ENCODE data around the gene STYX. TPM values are rescaled to one million over a fixed set of nuclear protein-coding genes. Genes with fewer than 3 reads are reported as not detected.
"Not testable (repeated sequence)": the region's sequence is repeated elsewhere in the genome, so short reads cannot be mapped to it uniquely, and the experiment has no call there.

Gene STYX
- total RNA-seq, 1 donor from 2014 or later: 29.8 TPM

DNA sequence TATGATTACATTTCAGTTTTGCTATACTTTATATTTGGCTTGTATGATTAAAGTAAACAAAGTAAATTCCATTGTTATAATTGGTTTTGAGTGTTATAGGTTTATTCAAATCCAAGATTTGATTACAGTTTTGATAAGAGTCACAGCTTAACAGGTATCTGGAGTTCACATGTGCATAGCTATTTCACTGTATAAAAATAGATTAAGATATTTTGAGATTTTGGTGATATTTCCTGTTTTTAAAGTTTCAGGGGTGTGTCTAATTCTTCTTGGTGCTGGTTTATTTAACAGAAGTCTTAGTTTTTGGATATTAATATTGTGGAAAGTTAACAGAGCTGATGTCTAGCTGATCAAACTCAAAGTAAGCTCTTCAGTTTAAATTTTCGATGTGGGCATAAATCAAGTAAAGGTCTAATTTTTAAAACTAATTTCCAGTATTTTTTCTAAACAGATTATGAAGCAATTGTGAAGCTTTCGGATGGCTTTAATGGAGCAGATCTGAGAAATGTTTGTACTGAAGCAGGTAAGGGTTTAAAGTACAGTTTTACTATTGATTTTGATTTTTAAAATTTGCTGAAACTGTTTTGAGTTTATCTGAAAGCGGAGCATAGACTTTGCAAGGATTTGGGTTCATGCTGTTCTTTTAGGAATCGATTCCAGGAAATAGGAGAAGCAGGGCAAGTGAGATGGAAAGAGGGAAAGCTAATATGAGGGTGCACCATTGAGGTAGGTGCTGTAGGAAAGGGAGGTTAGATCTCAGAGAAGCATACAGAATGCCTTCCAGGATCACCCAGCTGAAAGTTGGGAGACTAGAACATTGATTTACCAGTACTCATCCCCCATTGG lies 6.2 kb upstream of the STYX start:
- FAIRE-seq (no peak), DNase-seq (ENCODE audit: low spot score in 2 of 2) (no peak)

DNA sequence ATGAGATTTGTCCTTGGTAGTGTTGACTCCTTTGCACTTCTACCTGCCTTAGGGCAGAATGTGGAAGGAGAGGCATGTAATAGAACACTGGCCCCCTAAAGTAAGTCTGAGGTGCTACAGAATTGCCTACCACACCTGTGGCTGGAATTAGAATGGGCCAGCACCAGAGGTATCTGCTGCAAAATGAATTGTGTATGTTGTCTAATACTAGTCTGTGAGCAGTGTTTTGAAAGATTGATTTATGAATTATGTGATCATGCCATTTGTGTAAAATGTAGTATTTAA lies 5.7 kb upstream of the STYX start:
- DNase-seq (ENCODE audit: low spot score in 2 of 2) (no peak), FAIRE-seq (no peak)

DNA sequence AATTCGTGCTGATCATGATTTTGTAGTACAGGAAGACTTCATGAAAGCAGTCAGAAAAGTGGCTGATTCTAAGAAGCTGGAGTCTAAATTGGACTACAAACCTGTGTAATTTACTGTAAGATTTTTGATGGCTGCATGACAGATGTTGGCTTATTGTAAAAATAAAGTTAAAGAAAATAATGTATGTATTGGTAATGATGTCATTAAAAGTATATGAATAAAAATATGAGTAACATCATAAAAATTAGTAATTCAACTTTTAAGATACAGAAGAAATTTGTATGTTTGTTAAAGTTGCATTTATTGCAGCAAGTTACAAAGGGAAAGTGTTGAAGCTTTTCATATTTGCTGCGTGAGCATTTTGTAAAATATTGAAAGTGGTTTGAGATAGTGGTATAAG lies 2.5 kb upstream of the STYX start:
- not testable (repeated sequence) for DNase-seq (ENCODE audit: low spot score in 2 of 2)
- FAIRE-seq: peak; percentile 39

DNA sequence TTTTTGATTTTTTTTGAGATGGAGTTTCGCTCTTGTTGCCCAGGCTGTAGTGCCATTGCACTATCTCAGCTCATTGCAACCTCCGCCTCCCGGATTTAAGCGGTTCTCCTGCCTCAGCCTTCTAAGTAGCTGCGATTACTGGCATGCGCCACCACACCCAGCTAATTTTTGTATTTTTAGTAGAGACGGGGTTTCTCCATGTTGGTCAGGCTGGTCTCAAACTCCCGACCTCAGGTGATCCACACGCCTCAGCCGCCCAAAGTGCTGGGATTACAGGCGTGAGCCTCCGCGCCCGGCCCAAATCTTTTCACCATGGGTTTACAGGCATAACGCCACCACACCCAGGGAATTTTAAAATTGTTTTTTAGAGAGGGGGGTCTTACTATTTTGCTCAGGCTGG lies 931 bp upstream of the STYX start:
- not testable (repeated sequence) for FAIRE-seq

DNA sequence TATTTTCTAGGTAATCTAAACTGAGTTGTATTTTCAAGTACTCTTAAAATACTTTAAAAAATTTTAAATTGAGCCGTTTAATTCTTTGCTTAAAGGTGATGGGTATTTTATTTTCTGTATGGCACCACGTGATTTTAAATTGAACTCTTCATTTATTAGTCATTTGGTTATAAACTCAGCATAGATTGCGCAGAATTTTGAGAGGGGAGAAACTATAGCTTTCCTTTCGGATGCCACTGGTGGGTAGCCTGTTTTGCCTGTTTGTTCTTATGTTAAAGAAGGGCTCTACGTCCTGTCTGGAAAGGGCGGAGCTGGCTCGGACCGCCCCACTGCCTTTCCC lies 411 bp upstream of the STYX start:
- DNase-seq (ENCODE audit: low spot score in 2 of 2) (no peak), FAIRE-seq (no peak)

More for the DNA sequence above, 931 bp upstream of the STYX start:
- not testable (repeated sequence) for DNase-seq (ENCODE audit: low spot score in 2 of 2)

DNA sequence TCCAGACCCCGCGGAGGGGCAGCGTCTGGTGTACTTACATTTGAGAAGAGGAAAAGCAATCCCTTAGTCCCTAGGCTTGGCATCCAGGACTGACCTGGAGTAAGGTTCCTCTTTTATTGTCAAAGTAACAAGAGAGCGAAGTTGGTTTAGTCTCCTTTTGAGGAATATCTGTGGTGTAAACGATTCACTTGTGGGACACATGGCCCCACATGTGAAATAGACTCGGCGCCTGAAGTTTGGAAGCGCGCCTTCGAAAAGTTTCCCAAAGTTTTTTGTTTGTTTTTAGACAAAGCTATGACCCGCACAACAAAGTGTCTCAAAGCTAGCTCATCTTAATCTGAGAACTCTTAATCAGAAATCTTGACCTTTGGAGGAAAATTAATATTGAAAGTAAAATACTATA lies 744 bp downstream of the STYX start:
- FAIRE-seq: no peak
- peak in 1 of 2 donors; percentile 7 for DNase-seq (ENCODE audit: low spot score in 2 of 2)

DNA sequence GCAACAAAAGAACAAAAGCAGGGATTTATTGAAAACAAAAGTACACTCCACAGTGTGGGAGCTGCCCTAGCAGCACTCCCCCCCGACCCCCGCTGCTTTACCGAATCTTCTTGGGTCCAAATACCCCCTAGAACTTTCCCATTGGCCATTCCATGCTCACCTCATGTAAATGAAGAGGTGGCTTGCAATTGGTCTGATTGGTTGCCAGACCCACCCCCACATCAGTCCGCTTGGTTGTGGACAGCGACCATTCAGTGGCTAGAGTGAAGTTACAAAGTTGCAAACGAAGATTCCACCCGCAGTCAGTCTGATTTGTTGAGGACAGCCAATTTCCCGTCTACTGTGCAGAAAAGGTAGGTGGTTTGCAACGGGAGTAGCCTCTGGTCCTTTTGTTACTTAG lies 3.9 kb downstream of the STYX start:
- DNase-seq (ENCODE audit: low spot score in 2 of 2) (no peak), FAIRE-seq (no peak)

DNA sequence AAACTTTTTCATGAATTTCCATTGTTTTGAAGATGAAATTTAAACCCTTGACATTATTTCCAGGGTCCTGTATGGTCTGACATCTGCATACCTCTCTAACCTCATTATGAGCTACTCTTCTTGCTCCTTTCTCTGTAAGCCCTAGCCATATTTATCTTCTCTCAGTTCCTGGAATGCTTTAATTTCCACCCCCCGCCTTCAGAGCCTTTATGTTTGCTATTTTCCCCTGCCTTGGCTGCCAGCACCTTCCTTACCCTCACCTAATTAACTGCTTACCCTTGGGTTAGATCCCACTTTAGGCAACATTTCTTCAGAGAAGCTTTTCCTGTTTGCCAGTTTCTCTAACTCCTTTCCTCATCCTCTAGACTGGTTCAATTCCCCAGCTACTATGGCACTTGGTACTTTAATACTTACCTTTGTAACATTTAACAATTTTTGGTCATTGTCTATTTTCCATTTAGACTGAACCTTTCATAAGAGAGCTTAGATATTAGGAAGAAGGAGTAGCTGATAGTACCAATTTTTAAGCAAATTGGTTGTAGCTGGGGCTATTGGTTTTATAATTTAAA lies 6.0 kb downstream of the STYX start:
- FAIRE-seq: no peak
- DNase-seq (ENCODE audit: low spot score in 2 of 2): no peak

DNA sequence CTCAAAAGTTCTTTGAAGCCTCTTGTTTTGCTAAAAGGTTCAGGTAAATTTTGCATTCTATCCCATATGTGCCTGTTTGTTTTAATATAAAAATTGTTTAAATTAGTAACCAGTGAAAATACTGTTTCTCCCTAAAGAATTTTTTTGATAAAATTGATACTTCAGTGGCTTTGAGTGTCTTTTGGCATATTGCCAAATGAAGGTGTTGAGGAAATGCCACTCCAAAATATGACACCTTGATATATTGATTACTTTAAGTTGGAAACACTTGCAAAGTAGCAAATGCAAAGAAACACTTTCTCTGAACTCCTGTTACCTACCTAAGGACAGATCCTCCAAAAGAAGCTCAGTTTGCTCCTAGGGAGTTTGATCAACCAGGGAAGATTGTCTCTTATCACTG lies 8.4 kb downstream of the STYX start:
- no peak for FAIRE-seq

DNA sequence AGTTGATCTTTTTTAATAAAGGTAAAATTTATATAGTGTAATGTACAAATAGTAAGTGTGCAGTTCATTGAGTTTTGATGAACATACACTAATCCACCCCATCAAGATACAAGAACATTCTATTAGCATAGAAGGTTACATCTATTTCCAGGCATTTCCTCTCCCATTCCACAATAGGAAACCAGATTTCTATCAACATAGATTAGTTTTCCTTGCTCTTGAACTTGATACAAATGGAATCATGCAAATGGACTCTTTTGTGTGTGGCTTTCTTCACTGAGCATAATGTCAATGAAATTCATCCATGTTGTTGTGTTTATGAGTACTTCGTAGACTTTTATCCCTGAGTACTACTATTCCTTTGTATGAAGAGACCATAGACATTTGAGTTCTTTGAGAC lies 10.8 kb downstream of the STYX start:
- DNase-seq (ENCODE audit: low spot score in 2 of 2): no peak
- no peak for FAIRE-seq

More for the DNA sequence above, 8.4 kb downstream of the STYX start:
- DNase-seq (ENCODE audit: low spot score in 2 of 2): no peak

DNA sequence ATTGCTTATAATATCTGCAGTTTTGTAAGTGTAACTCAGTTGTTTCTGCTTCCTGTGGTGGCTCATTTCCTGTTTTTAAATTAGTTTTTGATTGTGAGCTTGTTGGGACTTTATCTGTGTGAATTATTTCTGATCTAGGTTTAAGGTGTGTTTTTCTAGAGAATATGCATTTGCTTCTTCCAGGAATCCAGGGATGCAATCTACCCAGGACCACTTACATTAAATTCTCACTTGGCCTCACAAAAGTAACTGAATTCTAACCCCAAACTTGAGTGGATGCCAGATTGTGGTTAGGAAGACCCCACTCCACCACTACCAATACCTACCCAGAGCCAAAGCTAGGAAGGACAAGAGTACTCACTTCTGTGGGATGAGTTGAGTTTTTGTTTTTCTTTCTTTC lies 11.9 kb downstream of the STYX start:
- DNase-seq (ENCODE audit: low spot score in 2 of 2) (no peak), FAIRE-seq (no peak)

DNA sequence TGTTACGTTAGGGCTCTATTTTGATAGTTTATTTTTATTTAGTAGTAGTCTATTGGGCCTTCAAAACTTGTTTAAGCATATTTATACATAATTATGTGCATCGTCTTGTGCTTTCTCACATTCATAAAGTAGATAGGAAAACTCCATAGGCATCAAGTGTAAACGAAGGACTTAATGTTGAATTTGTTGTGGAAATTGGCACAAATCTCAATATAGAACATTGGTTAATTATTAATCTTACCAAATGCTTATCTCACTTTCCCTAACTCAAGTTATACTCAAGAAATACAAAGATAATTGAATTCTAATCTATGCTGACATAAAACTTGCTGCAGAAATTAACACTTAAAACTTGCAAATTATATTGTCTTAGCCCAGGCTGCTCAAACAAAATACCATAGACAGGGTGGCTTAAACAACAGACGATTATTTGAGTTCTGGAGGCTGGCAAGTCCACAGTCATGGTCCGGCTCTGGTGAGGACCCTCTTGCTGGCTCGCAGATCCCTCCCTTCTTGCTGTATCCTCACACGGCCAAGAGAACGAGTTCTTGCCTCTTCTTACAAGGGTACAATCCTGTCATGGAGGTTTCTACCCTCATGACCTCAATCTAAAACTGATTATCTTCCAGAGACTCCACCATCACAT lies 18.8 kb downstream of the STYX start:
- no peak for DNase-seq (ENCODE audit: low spot score in 2 of 2)

DNA sequence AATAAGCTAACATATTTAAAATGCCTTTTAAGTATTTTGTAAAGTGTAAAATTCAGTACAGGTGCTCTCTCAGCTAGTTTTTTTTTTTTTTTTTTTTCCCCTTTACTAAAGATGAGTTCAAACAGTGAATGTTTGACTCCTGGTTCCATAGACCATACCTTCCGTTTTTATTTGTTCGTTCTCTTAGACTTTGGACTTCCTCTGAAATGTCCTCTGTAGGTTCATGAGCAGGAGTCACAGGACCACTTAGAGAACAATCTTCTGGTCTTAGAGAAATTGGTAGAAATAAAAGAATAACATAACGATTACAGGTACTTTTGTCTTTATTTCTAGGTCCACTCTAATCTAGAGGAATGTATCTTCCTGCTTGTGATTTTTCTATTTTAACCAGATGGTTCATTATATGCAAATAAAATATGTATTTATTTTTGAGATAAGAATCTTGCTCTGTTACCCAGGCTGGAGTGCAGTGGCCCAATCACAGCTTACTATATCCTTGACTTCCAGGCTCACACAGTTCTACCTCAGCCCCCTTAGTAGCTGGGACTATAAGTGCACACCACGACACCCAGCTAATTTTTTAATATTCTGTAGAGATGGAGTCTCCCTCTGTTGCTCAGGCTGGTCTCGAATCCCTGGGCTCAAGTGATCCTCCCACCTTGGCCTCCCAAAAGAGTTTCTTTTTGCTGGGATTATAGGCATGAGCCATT lies 25.8 kb downstream of the STYX start:
- no peak for DNase-seq (ENCODE audit: low spot score in 2 of 2)
- no peak for FAIRE-seq

More for the DNA sequence above, 18.8 kb downstream of the STYX start:
- FAIRE-seq: no peak

DNA sequence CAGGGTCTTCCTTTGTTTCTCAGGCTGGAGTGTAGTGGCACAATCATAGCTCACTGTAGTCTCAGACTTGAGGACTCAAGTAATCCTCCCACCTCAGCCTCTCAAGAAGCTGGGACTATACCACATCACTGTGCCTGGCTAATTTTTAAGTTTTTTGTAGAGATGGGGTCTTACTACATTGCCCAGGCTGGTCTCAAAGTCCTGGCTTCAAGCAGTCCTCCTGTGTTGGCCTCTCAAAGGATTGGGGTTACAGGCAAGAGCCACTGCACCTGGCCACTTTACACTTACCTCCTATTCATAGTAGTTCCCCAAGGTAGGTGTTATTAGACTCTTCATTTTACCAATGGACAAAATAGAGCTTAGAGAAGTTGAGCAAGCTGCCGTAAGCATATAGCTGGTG lies 29.2 kb downstream of the STYX start:
- no peak for FAIRE-seq
- no peak for DNase-seq (ENCODE audit: low spot score in 2 of 2)

DNA sequence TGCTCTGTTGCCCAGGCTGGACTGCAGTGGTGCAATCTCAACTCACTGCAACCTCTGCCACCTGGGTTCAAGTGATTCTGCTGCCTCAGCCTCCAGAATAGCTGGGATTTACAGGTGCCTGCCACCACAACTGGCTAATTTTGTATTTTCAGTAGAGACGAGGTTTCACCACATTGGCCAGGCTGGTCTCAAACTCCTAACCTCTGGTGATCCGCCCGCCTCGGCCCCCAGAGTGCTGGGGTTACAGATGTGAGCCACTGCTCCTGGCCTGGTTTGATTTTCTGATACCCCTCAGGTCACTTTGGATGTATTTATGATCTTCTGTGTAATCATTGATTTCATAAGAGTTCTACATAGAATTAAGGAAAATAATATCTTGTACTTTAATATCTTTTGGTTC lies 33.0 kb downstream of the STYX start:
- DNase-seq (ENCODE audit: low spot score in 2 of 2); FAIRE-seq: not testable (repeated sequence)

DNA sequence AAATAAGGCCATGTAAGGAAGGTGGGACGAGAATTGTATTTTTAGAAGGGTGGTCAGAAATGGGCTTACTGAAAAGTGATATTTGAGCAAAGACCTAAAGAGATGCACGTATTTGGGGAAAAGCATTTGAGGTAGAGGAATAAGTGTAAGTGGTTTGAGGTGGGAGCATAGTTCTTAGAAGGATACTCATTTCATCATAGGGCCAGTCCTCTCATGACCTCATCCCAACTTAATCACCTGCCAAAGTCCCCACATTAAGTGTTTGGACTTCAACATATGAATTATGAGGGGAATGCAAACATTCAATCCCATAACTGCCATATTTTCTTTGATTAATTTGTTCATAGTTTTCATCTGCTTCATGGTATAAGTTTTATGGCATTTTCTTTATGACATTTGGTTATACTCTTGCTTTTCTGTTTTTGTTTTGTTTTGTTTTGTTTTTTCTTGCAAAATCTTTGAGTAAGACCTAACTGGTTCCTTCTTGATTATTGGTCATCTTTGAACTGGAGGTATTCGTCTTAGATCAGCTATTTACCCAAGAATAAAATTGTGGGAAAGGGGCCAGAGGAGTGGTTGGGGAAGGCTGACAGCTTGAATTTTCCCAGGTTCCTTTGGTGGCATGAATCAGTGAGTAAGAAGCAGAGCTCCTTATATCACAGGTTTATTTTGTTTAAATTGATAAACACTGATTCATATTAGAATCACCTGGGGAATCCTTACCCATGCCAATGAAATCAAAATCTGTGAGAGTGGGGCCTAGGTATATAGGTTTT lies 37.3 kb downstream of the STYX start:
- no peak for FAIRE-seq
- no peak for DNase-seq (ENCODE audit: low spot score in 2 of 2)

DNA sequence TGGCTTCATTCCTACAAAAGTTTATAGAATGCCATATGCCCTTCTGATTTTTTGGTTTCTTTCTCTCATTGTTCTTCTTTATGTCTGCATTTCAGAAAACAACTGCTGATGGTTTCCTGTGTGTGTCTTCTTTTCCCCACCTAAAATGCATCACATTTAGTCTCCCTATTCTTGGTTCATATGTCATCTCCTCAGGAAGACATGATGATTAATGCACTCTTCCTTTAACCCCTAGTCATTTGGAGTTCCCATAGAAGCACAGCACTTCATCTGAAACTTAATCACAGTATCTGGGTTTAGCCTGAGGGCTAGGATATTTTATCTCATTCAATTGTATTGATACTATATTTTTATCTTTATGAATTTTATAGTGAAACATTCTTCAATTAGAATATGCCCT lies 39.9 kb downstream of the STYX start:
- DNase-seq (ENCODE audit: low spot score in 2 of 2): no peak
- FAIRE-seq: no peak

DNA sequence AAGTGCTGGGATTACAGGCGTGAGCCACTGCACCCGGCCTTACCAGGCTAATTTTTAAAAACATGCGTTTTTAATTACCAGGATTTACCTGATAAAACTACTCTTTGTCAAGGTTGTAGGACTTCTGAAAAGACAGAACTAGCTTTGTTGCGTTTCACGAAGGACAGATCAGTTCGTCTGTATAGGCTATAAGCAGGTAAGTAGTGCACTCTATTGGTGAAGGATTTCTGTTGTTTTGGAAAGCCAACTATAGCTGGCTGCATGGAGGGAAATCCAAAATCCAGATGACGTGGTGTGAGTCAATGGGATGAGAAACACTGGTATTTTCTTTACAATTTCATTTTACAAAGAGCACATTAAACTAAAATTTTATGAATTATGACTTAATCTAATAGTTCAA lies 46.9 kb downstream of the STYX start:
- DNase-seq (ENCODE audit: low spot score in 2 of 2) (no peak), FAIRE-seq (no peak)

DNA sequence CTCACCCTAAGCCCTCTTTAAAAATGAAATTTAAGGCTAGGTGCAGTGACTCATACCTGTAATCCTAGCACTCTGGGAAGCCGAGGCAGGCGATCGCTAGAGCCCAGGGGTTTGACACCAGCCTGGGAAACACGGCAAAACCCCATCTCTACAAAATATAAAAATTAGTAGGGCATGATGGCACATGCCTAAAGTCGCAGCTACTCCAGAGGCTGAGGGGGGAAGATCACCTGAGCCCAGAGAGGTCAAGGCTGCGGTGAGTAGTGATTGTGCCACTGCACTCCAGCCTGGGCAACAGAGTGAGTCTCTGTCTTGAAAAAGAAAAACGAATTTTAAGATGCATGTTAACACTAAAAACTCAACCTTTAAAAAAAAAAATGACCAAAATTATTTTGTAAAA lies 48.7 kb downstream of the STYX start:
- DNase-seq (ENCODE audit: low spot score in 2 of 2) (no peak), FAIRE-seq (no peak)

DNA sequence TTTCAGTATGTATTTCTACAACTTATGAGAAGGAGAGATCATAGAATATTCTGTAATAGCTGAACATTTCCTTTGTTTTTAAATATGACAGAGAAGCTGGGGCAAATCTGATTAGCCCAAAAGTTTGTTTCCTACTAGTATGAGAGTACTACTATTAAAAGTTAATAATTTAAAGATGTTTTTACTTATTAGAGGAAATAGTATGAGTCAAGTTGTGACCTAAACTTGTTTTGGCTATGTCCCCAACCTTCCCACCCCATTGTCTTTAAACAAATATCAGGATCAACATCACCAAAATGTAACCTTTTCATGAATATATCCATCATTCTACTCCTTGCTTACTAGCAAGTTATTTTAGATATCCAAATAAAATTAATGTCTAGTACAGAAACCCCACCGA lies 50.9 kb downstream of the STYX start:
- DNase-seq (ENCODE audit: low spot score in 2 of 2) (no peak), FAIRE-seq (peak; percentile 23)

DNA sequence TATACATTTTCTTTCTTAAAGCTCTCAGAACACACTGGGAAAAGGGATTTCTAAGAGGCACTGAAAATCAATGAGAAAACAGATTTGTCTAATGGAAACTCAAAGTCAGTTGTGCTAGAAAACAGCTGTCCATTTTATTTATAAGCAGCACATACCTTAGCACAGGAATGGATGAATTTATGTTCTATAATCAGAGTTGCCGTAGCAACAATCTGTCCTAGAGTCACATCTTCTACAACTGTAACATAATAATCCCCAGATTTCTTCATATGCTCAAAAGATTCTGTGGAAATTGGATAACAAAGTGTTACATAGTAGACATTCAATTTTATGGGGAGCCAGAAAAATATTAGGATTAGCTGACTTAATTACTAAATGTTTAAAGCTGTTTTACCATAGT lies 51.7 kb downstream of the STYX start:
- DNase-seq (ENCODE audit: low spot score in 2 of 2) (no peak), FAIRE-seq (no peak)

All from frontal cortex (tissue), 4 donors.